Panc1 (cell line): ENCODE data around the gene CKS1B.

Experiments
- CTCF ChIP-seq: fragments of 450-650 bp; IDR thresholded peaks from 2 replicates; pipeline ENCODE4 v1.5.1; 2017; ENCODE audit warnings: mild to moderate bottlenecking
- POLR2AphosphoS5 ChIP-seq: IDR thresholded peaks from 2 replicates; pipeline ENCODE4 v1.6.1; 2012; ENCODE audit warnings: mild to moderate bottlenecking, low read depth, low read length, moderate library complexity

- no peak for TF ChIP-seq CTCF
- TF ChIP-seq POLR2AphosphoS5, result no peak
Observed at GRCh38 chr1:155009221-155009711, 34.8 kb downstream of the CKS1B start.
